Activated CD4-positive, alpha-beta T cell treated with anti-CD3 and anti-CD28 coated beads for 48 hours (primary cell): ENCODE data around the gene TMEM234.

Source experiments
- DNase-seq: peaks from one replicate; pipeline ENCODE4 v3.0.0-alpha.2; 2020

Gene TMEM234

DNA sequence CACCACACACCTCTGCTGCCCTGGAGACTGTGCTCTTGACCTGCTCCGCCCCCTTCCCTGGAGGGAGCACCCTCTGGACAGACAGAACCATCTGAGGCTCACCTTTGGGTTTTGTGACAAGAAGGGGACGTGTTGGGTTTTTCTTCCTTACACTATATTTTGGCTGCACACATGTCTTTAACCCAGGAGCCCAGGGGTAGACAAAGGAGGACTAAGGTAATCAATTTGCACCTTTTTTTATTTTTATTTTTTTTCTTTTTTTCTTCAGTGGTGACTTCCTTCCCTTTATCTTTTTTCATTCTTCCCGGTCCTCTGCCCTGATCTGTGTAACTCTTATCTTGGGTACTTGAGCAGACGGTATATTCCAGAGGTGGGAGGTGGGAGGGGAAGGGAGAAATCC lies 51.2 kb downstream of the TMEM234 start:
- DNase-seq, result no peak
